Smooth muscle cell (in vitro differentiated cells): Measurements from ENCODE around the gene SELENOO. TPM values are rescaled to one million over a fixed set of nuclear protein-coding genes. Genes with fewer than 3 reads are reported as not detected.
A peak's percentile ranks its signal among the peaks of the same experiment; 100 is the strongest.

Experiments
- DNase-seq: peaks from one replicate; lab custom pipeline; 2025; ENCODE audit not compliant: unreplicated experiment; lab: John Stamatoyannopoulos, UW
- H2AFZ ChIP-seq: fragments of 200-600 bp; sonication (generic); 2 replicates; pipeline ENCODE4 v1.6.0; 2016; ENCODE audit warnings: antibody characterized with exemption, low read depth, mild to moderate bottlenecking
- H3F3A ChIP-seq: fragments of 200-600 bp; sonication (generic); 2 replicates; pipeline ENCODE4 v1.6.0; 2017; ENCODE audit warnings: antibody characterized with exemption, low read depth
- H3K27ac ChIP-seq: fragments of 200-600 bp; sonication (generic); 2 replicates; pipeline ENCODE4 v1.5.1; 2016; ENCODE audit warnings: low read depth, mild to moderate bottlenecking
- H3K27me3 ChIP-seq: fragments of 200-600 bp; sonication (generic); 2 replicates; pipeline ENCODE4 v1.6.1; 2016; ENCODE audit warnings: low read depth, mild to moderate bottlenecking
- H3K36me3 ChIP-seq: fragments of 200-600 bp; sonication (generic); 2 replicates; pipeline ENCODE4 v1.5.1; 2016; ENCODE audit warnings: low read depth
- H3K4me1 ChIP-seq: fragments of 200-600 bp; sonication (generic); 2 replicates; pipeline ENCODE4 v1.5.1; 2016; ENCODE audit warnings: low read depth
- H3K4me2 ChIP-seq: fragments of 200-600 bp; sonication (generic); 2 replicates; pipeline ENCODE4 v1.6.0; 2016; ENCODE audit warnings: mild to moderate bottlenecking
- H3K4me3 ChIP-seq: fragments of 200-600 bp; sonication (generic); 2 replicates; pipeline ENCODE4 v1.5.1; 2016; ENCODE audit warnings: mild to moderate bottlenecking
- H3K79me2 ChIP-seq: fragments of 200-600 bp; sonication (generic); 2 replicates; pipeline ENCODE4 v1.6.0; 2016; ENCODE audit warnings: low read depth, mild to moderate bottlenecking
- H3K9ac ChIP-seq: fragments of 200-600 bp; sonication (generic); 2 replicates; pipeline ENCODE4 v1.6.0; 2016; ENCODE audit warnings: low read depth
- H3K9me3 ChIP-seq: fragments of 200-600 bp; sonication (generic); replicated peaks from 2 replicates; pipeline ENCODE4 v1.5.1; 2016; ENCODE audit warnings: low read depth
- H4K20me1 ChIP-seq: fragments of 200-600 bp; sonication (generic); 2 replicates; pipeline ENCODE4 v1.6.0; 2016; ENCODE audit warnings: low read depth
- WGBS: methylation state at CpG from one replicate; pipeline ENCODE4 v1.1.7; 2016; ENCODE audit warnings: low lambda C conversion rate; 5-methylcytosine and 5-hydroxymethylcytosine counted together
- polyA plus RNA-seq: library from polyadenylated mRNA; unstranded; fragments of >200 nt; fragmentation: Nextera tagmentation; extraction: Ambion mirVana; gene quantifications from 2 replicates; pipeline ENCODE4 v1.2.1, GENCODE V29; 2016
- total RNA-seq: library from RNA; depleted of rRNA; stranded (reverse); fragments of >200 nt; gene quantifications from 2 replicates; pipeline ENCODE4 v1.2.3, GENCODE V29; 2014
- TF ChIP-seq, protein P1 (sequence below): fragments of 200-600 bp; sonication (generic); IDR thresholded peaks from 2 replicates; pipeline ENCODE4 v1.5.1; 2017; ENCODE audit warnings: borderline replicate concordance, mild to moderate bottlenecking, antibody characterized with exemption; ENCODE audit not compliant: insufficient read depth, poor library complexity, severe bottlenecking

The SELENOO gene, protein sequence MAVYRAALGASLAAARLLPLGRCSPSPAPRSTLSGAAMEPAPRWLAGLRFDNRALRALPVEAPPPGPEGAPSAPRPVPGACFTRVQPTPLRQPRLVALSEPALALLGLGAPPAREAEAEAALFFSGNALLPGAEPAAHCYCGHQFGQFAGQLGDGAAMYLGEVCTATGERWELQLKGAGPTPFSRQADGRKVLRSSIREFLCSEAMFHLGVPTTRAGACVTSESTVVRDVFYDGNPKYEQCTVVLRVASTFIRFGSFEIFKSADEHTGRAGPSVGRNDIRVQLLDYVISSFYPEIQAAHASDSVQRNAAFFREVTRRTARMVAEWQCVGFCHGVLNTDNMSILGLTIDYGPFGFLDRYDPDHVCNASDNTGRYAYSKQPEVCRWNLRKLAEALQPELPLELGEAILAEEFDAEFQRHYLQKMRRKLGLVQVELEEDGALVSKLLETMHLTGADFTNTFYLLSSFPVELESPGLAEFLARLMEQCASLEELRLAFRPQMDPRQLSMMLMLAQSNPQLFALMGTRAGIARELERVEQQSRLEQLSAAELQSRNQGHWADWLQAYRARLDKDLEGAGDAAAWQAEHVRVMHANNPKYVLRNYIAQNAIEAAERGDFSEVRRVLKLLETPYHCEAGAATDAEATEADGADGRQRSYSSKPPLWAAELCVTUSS
- 9.0 and 16.3 TPM in 2 replicates for total RNA-seq
- 21.3 and 28.4 TPM in 2 replicates for polyA plus RNA-seq

DNA sequence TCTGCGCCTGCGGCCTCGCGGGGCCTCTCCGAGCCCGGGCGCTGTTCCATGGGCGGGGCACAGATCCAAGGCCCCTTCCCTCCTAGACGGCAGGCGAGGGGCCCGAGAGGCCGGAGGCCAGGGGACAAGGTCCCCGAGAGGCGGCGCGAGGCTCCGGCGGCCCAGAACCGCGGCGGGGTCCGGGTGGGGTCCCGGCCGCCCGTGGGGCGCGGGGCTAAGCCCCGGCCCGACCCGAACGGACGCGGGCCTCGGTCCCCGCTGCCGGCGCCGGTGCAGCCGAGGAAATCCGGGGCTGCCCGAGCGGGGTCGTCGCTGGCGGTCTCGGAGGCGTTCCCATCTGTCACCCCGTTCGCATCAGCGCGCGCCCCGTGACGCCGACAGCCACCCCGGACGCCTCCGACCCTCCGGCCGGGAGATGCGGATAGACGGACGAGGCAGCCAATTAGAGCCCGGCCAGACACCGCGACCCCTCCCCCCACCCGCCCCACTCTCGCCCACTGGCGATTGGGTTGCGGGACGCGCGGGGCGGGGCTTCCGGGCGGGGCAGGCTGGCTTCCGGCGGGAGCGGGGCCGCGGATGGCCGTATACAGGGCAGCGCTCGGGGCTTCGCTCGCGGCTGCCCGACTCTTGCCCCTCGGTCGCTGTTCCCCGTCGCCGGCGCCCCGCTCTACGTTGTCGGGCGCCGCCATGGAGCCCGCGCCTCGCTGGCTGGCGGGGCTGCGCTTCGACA lies at the start of gene SELENOO:
SELENOO (plus strand) TSS at position 551 of the 730 bp plus-strand sequence; CDS start at position 577, 26 bp downstream.
- TF ChIP-seq, protein P1, sequence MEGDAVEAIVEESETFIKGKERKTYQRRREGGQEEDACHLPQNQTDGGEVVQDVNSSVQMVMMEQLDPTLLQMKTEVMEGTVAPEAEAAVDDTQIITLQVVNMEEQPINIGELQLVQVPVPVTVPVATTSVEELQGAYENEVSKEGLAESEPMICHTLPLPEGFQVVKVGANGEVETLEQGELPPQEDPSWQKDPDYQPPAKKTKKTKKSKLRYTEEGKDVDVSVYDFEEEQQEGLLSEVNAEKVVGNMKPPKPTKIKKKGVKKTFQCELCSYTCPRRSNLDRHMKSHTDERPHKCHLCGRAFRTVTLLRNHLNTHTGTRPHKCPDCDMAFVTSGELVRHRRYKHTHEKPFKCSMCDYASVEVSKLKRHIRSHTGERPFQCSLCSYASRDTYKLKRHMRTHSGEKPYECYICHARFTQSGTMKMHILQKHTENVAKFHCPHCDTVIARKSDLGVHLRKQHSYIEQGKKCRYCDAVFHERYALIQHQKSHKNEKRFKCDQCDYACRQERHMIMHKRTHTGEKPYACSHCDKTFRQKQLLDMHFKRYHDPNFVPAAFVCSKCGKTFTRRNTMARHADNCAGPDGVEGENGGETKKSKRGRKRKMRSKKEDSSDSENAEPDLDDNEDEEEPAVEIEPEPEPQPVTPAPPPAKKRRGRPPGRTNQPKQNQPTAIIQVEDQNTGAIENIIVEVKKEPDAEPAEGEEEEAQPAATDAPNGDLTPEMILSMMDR: no peak
- peak within 1 kb of the TSS; percentile 99 for H3K4me2 ChIP-seq
- no peak within 1 kb of the TSS for H3K27ac ChIP-seq
- 0% methylated on average over 21 of the region's 105 CpGs for WGBS
- peaks cover 53% of the 10 kb centered on the region for H4K20me1 ChIP-seq
- no peaks in the 10 kb centered on the region for H3K27me3 ChIP-seq
- no peaks in the 10 kb centered on the region for H3K9me3 ChIP-seq
- H3K9ac ChIP-seq: peak within 1 kb of the TSS; percentile 71
- no peaks in the 10 kb centered on the region for H3K36me3 ChIP-seq
- peaks cover 4% of the 10 kb centered on the region for H3F3A ChIP-seq
- peak within 1 kb of the TSS; percentile 66 for H2AFZ ChIP-seq
- peak within 1 kb of the TSS; percentile 93 for H3K4me3 ChIP-seq
- peaks cover 31% of the 10 kb centered on the region for H3K79me2 ChIP-seq
- peak; percentile 84 for DNase-seq
- H3K4me1 ChIP-seq: peaks cover 18% of the 10 kb centered on the region

DNA sequence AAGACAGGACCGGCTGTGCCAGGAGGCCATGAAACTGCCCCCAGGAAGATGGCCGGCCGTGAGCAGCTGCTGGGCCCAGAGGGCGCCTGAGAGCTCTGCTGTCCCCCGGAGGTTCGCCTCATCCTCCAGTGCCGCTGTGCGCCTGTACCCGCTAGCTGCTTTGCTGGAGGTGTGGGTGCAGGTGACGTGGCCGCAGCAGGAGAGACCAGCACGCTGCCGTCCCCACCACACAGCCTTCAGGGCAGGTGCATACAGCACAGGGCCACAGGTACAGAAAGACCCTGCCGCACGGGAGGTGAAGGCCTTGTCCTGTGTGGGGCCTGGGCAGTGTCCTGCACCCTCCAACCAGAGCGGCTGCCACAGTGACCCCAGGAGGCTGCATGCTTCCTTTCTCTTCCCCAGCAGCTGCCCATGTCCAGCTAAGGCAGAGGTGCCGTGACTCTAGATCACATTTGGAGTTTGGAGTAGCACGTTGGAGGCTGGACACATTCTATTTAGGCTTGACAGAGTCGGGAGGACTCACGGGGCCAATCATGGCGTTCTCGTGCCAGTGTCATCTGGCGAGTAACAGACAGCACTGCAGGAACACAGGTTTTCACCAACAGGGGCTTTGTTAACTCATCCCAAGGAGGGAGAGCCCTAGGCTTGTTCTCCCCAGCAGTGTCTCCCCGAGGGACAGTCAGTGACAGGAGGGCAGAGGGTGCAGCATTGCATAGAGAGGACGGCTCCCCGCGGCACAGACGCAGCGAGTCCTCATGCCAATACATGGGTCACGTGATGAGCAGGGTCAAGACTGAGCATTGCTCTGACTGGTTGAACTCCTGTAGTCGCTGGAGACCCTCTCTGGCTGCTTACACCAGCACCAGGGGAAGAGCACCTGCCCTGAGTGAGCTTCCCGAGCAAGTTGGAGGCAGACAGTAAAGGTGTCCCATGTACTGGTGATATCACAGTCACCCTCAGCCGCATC lies 49.0 kb upstream of the SELENOO start:
- Histone ChIP-seq H3K9me3 (no peaks in the 10 kb centered on the region), H3F3A (no peaks in the 10 kb centered on the region), H3K79me2 (no peaks in the 10 kb centered on the region), H3K27me3 (no peaks in the 10 kb centered on the region), H2AFZ (no peak overlapping the region), H4K20me1 (no peaks in the 10 kb centered on the region), H3K4me3 (no peak overlapping the region), H3K4me1 (no peaks in the 10 kb centered on the region), H3K36me3 (no peaks in the 10 kb centered on the region), H3K4me2 (no peak overlapping the region), H3K9ac (no peak overlapping the region), H3K27ac (no peak overlapping the region)
- TF ChIP-seq, protein P1: no peak
- WGBS: 89% methylated on average over 33 of the region's 33 CpGs
- no peak for DNase-seq

DNA sequence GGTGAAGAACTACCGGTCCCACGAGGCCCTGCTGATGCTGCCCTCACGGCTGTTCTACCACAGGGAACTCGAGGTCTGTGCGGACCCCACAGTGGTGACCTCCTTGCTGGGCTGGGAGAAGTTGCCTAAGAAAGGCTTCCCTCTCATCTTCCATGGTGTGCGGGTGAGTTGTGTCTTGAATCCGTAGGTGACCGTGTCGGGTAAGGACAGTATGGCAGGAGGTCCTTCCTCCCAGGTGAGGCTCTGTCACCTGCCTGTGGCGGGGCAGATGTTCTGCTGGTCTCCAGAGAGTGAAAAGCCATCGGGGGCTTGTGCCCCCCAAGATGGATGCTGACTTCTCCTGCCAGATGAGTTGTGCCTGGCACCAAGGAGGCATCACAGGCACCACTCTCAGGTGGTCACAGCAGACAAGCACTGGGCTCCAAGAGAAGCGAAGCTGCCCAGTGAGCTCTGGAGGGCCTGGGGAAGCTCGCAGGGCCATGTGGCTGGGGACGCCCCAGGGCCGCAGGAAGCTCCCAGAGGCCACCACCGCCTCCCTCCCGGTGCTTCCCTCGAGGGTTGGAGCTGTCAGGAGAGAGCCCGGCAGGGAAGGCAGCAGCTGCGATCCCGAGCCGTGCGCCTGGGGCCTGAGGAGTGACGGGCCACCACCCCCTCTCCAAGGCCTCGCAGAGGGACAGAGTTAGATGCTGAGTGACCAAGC lies 47.6 kb upstream of the SELENOO start:
- H4K20me1 ChIP-seq: no peaks in the 10 kb centered on the region
- no peak overlapping the region for H3K27ac ChIP-seq
- TF ChIP-seq, protein P1: no peak
- no peaks in the 10 kb centered on the region for H3F3A ChIP-seq
- H3K9ac ChIP-seq: no peak overlapping the region
- H3K27me3 ChIP-seq: no peaks in the 10 kb centered on the region
- WGBS: 92% methylated on average over 25 of the region's 25 CpGs
- H3K36me3 ChIP-seq: no peaks in the 10 kb centered on the region
- H3K79me2 ChIP-seq: no peaks in the 10 kb centered on the region
- H2AFZ ChIP-seq: no peak overlapping the region
- no peaks in the 10 kb centered on the region for H3K9me3 ChIP-seq
- no peak for DNase-seq
- H3K4me2 ChIP-seq: no peak overlapping the region
- no peak overlapping the region for H3K4me3 ChIP-seq
- H3K4me1 ChIP-seq: no peaks in the 10 kb centered on the region
